Stimulated activated CD8-positive, alpha-beta memory T cell treated with anti-CD3 and anti-CD28 coated beads, Interleukin-15, amount 100 ng/mL, for 4 hours (primary cell): ENCODE results near the gene SLC10A7.

Experiments used
- DNase-seq, 2 donors: peaks; one replicate each; pipeline ENCODE4 v3.0.0-alpha.2; 2020; ENCODE audit warnings: low read depth in 2 of 2

SLC10A7 gene, protein sequence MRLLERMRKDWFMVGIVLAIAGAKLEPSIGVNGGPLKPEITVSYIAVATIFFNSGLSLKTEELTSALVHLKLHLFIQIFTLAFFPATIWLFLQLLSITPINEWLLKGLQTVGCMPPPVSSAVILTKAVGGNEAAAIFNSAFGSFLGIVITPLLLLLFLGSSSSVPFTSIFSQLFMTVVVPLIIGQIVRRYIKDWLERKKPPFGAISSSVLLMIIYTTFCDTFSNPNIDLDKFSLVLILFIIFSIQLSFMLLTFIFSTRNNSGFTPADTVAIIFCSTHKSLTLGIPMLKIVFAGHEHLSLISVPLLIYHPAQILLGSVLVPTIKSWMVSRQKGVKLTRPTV

DNA sequence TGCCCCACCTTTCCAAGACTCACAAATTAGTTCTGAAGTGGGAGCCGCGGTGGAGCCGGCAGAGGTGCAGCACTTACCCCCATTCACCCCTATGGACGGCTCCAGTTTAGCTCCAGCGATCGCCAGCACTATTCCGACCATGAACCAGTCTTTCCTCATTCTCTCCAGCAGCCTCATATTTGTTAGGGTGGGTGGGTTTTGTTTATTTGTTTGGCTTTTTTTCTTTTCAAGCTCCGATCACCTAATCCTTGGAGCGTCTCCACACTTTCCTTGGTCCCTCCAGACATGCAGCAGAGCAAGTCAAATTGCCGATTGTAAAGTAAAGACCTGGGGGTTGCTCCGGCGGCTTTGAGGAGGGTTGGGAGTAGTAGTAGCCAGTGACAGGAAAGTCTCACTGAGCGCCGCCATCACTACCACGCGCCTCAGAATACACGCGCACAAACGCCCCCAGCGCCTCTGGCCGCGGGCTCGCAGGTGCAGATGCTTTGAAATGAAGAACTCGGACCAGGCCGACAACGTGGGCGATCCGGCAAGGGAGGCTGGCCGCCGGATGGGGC is at the start of gene SLC10A7:
TSS of gene SLC10A7 (minus strand) at position 400 of the 557 bp plus-strand sequence. CDS start at position 177, 223 bp downstream.
- DNase-seq: peak; percentile 34 to 53

DNA sequence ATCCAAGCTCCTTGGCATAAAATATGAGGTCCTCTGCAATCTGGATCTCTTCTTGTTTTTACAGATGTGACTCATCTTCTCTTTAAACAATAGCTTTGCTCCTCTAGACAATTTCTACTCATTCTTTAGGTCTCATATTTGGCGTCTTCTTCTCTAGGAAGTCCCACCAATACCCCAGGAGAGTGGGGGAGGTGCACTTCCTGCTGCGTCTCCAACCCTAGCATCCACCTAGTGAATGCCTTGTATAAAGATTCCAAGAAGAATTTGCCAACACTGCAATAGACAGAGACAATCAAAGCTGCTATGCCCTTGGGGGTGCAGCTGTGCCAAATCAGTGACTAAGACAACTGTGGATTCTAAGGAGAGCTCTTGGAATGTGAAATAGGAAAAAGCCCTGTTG is 45.7 kb upstream of the SLC10A7 start:
- DNase-seq: no peak

GRCh38 chr4:146564492-146564891 is 42.8 kb upstream of the SLC10A7 start:
- no peak for DNase-seq

DNA sequence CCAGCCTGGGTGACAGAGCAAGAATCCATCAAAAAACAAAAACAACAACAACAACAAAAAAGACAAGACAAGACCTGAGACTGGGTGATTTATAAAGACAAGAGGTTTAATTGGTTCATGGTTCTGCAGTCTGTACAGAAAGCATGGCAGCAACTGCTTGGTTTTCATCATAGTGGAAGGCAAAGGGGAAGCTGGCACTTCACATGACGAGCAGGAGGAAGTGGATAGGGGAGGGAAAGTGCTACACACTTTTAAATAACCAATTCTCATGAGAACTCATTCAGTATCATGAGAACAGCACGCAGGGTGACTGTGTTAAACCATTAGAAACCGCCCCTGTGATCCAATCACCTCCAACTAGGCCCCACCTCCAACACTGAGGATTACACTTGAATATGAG is 28.4 kb upstream of the SLC10A7 start:
- no peak for DNase-seq

GRCh38 chr4:146548443-146548842 is 26.7 kb upstream of the SLC10A7 start:
- DNase-seq: no peak

DNA sequence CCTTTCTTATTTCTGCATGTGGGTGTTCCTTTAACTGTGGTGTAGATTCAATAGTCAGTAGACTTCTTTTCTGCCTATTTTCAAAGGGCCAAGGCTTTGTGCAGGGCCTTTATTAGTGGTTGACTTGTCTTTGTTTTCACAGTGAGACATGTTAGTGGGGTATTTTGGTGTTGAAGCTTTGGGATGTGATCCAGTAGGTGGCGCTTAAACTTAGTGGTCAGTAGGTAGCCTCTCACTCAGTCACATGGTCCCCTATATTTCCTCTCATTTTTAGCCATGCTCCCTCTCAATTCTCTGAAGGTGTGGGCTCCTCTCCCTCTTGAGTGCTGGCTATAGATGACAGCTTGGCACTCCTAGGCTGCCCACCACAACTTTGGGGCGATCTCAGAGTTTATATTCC is 23.4 kb upstream of the SLC10A7 start:
- DNase-seq: no peak

DNA sequence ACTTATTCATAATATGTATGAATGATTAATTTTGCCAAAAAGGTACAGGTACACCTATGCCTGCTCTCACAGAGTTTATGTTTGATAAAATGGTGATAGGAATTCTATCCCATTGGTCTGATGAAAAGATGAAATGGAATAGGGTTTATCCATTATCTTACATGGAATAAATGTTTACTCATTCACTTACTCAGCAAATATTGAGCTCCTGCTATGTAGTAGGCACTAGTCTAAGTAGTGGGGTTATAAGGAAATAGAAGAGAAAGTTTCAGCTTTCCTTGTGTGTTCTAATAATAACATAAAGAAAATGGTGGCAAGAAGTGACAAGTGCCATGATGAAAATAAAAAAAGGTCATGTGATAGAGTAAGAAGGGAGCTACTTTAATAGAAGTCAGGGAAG is 12.4 kb upstream of the SLC10A7 start:
- no peak for DNase-seq

- DNase-seq: no peak
Measured at GRCh38 chr4:146525754-146526153, 4.0 kb upstream of the SLC10A7 start.

DNA sequence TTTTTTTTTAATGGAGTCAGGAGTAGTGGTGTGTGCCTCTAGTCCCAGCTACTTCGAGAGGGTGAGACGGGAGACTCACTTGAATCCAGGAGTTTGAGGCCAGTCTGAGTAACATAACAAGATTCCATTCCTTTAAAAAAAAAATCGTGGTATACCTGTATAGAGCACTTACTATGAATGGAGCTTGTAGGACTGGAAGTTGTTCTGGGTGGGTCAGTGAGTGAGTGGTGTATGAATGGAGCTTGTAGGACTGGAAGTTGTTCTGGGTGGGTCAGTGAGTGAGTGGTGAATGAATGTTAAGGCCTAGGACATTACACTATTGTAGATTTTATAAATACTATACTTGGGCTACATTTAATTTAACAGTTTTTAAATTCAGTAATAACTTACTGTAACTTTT is 2.9 kb upstream of the SLC10A7 start:
- no peak for DNase-seq

DNA sequence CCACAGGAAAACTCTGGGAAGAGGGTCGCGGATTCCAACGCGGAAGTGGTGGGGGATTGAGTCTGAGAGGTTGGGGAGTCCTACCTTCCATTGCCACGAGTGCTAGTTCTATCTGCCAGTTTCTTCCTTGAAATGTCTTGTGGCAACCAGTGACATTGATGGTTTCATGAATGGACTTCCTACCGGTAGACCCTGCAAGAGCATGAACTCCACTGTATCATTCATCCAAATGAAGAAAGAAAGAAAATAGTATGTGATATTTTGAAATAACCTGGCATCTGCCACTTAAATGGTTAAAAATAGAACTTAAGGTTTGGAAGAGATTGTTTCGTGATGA is 1.1 kb upstream of the SLC10A7 start:
- DNase-seq: no peak

GRCh38 chr4:146522098-146522868 is 543 bp upstream of the SLC10A7 start:
- DNase-seq: peak; percentile 63 to 64

DNA sequence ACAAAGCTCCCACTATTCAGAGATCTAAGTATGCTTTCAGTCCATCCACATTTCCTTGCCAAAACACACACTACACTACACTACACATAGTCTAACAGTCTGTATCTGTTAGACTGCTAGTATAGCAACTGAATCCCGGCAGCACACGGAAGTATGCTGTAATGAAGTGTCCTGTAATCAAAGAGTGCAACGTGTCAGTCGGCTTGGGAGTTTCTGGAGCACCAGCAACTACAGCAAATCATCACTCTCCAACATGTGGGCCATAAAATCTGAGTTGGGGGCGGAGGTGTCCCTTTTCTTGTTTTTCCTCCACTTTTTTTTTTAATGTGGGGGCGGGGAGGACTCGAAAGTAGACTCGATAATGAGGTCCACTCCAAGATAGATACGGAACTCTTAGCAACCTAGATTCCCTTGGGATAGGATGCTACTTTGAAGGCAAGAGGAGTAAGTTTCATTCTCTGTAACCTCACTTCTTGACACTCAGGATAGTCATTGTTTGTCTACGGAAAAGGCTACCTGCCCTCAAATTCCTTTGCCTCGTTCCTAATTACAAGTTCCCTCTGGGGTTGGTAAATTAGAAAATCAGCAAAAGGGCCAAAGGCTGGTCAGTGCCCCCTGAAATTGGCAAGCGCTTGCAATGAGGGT is 722 bp downstream of the SLC10A7 start:
- no peak for DNase-seq

- DNase-seq: no peak
Measured at GRCh38 chr4:146514651-146515357, 6.9 kb downstream of the SLC10A7 start.

DNA sequence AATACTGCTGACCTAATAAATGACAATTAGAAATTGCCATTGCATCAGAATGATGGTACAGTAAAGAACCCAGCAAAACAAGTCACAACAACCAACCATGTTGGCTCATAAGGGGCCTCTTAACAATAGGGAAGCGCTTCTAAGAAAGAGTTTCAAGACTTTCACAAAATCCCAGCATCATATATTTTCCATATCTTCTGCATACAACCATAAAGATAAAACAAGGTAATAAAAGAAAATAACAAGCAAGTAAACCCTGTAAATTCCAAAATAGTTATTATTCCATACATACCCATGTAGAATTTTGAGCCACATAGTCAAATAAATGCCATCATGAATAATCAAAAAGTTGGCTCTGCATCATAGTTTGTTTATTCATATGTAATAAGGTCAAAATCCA is 8.2 kb downstream of the SLC10A7 start:
- no peak for DNase-seq

DNA sequence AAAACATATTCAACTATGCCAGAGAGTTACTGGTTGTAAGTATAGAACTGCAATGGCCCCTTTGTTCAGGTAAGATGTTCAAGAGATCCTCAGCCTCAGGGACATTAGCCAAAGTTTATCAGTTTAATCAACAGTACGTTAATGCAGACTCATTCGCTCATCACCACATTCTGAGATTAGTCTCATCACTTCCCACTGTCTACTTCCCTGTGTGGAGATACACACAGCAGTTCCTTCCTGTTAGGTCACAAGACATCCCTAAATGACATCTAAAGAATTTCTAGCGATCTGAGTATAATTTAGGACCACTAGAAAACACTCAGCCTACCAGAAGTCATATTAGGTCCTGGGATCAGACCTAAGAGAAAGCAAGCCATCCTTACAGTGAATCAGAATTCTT is 10.4 kb downstream of the SLC10A7 start:
- no peak for DNase-seq

GRCh38 chr4:146510942-146511341 is 10.8 kb downstream of the SLC10A7 start:
- no peak for DNase-seq

DNA sequence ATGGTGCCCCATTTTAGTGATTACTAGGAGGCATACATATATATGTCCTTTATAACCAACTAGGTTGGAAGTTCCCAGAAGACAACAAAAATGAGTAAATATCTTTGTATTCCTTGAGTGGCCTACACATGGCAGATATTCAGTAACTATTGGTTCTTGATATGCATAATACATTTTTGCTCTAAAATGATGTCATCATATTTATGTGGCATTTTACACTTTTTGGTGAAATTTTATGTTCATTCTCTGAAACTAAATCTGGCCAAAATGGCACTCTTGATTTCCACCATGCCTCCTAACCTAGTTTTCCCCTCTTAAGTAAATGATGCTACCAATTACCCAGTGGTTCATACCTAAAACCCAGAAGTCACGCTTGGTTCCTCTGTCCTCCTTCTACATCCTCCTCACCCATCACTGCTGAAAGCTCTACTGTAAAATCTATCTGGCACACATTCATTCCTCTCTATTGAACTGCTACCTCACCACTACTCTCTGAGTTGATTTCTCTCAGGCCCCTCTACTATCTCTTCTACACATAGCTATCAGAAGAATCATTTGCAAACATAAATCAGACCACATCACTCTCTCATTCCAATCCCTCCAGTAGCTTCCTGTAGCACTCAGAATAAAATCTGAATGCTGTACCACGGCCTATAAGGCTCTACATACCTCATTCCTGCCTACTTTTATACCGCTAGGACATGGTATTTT is 13.4 kb downstream of the SLC10A7 start:
- DNase-seq: no peak

- DNase-seq: no peak
Measured at GRCh38 chr4:146507632-146508031, 14.1 kb downstream of the SLC10A7 start.

DNA sequence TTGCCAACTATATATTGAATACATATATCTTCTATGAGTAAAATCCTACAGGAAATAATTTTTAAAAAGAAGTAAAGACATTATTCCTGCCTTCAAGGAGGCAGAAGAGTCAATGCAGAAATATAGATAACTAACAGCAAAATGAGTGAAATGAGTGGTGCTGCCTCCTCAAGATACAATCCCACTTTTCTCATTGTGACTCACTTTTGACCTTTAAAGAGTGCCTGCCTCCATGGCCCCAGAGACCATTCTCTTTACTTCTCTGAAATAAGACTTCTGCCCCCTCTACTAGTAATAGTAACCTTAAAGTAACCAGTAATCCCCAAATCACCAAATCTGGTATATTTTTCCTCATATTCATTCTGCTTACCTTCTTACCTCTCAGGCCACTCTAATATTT is 15.5 kb downstream of the SLC10A7 start:
- DNase-seq: no peak

DNA sequence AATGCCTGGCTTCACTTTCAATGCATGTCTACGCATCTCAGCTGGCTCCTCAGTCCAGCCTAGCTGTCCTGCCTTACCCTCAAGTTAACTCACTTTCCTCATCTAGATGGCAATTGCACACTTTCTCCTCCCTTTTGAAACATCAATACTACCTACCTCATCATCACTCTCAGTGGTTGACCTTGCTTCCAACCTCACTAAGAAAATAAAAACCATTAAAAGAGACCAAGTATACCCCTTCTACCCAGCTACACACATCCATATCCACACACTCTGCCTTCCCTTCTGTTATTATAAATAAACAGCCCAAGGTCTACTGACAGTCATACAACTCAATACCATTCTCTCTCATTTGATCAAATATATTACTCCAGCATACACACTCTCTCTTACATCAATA is 21.5 kb downstream of the SLC10A7 start:
- no peak for DNase-seq

DNA sequence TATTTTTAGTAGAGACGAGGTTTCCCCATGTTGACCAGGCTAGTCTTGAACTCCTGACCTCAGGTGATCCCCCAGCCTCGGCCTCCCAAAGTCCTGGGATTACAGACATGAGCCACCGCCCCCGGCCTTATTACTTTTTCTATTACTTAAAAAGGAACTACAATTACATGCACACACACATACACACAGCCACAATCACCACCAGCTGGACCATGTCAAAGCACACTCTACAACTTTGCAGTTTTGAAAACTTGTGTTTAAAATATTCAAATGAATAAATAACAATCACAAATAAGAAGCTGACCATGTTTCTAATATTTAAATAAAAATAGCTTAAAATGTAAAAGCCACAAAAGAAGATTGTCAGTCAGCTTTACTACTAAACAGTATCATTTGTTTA is 23.4 kb downstream of the SLC10A7 start:
- no peak for DNase-seq
